Activated T-cell treated with anti-CD3 and anti-CD28 coated beads, Interleukin-2, amount 50 U/mL, for 1 hour (primary cell): ENCODE results near the gene TF.

Experiments
- DNase-seq: peaks from one replicate; pipeline ENCODE4 v3.0.0-alpha.2; 2020

Gene TF

GRCh38 chr3:133747907-133748639, 1.9 kb downstream of the TF start:
- no peak for DNase-seq

DNA sequence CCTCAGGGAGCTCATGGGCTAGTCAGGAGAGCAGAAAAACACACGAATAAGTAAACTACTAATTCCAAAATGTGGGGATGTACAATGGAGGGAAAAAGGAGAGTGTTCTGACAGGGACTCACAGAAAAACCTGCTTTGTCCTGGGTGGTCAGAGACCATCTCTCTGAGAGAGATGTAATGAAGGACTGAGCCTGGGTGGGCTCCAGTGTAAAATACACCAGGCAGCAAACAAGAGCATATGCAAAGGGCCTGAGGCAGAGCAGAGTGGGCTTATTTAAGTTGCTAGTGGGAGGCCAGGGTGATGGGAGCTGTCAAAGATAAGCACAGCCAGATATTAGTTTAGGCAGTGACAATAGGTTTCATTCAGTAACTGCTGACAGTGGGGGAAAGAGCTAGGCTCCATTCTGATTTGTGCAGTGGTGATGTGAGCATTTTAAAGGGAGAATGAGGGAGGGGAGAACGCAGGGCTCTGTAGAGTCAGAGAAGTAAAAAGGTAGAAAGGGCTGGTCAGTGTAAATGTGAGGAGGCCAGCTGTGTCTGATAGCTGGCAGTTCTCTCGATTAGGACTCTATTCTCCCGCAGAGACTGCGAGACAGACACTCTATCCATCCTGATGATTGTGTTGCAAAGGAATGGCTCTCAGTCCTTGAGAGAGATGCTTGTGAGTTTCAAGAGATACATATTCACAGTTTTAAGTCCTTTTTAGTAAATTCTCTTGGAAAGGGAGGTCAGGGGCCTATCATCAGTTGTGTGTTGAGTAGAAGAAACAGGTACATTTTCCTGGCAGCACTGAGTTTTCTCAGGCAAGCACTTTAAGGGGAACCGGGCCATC, 3.5 kb downstream of the TF start:
- no peak for DNase-seq

- DNase-seq: no peak
Measured at GRCh38 chr3:133750259-133750656, 4.1 kb downstream of the TF start.

GRCh38 chr3:133753107-133753778, 7.0 kb downstream of the TF start:
- no peak for DNase-seq

GRCh38 chr3:133753779-133754164, 7.6 kb downstream of the TF start:
- DNase-seq: no peak

DNA sequence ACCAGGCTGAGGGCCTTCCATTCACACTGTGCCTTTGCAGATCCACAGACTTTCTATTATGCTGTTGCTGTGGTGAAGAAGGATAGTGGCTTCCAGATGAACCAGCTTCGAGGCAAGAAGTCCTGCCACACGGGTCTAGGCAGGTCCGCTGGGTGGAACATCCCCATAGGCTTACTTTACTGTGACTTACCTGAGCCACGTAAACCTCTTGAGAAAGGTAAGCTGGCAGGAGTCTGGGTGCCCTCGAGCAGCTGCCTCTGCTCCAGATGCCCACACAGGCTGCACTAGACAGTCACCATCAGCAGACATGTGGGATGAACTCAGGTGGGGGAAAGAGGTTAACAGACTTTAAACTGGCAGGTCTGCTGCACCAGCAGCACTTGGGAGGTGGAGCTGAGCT, 8.3 kb downstream of the TF start:
- no peak for DNase-seq

DNA sequence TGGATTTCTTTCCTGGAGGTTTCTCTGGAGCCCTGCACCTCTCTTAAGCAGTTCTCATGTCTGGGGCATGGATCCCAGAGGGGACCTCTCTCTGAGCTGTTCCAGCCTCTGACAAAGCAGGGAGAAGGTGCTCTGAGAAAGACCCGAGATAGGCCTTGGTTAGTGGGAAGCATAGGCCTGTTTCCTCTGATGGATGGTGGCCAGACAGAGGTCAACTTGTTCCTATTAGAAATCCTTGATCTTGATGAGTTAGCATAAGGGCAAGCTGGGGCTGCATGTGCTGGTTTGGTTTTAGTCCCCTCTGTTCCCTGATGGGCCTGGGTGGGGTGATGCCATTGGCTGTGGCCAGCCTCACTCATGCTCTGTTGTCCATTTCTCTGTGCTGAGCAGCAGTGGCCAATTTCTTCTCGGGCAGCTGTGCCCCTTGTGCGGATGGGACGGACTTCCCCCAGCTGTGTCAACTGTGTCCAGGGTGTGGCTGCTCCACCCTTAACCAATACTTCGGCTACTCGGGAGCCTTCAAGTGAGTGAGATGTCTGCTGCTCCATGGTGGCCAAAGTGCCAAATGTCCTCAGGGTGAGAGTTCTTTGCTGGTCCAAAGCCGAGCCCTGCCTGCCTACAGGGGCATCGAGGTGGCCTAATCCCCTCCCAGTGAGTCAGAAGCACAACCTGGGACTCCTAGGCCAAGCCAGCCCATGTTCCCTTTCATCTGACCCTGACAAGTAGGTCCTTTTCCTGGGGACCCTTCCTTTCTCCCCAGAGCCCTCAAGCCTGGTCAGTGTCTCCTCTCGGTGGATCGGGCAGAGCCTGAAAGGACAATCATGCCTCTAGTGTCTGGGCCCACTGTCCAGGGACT, 9.0 kb downstream of the TF start:
- DNase-seq: no peak

DNA sequence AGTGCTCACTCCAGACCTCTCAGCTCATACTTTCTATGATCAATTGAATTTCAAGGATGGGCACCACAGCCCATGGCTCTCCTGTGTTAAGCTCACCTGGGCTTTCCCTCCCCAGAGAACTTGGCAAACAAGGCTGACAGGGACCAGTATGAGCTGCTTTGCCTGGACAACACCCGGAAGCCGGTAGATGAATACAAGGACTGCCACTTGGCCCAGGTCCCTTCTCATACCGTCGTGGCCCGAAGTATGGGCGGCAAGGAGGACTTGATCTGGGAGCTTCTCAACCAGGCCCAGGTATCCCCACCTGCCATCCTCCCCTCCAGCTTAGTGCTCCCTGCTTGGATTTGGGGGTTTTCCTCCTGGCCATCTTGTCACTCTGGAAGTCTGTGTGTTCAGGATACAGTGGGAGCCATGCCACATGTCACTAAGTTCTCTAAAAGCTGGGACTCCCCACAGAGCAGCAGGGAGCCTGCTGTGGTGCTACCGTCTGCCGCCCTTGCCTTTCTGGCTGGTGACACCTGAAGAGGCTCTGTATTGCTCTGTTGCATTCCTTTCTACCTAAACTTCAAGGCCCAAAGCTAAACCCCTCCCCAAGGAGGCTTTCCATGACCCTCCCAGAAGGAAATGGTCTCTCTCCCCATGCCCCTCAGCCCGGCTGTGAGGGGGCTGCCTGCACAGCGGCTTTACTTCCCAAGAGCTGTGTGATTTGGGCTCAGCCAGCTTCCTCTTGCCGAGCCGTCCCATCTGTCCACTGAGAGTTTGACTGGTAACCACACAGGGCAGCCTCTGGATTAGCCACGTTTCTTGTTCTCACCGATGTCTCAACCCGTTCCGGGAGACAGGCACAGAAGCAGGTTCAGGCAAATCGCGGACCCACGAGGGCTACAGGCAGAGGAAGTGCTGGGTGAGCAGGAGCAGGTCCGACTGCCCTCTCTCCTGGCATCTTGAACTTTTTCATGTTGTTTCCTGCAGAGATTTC, 10.8 kb downstream of the TF start:
- DNase-seq: no peak

DNA sequence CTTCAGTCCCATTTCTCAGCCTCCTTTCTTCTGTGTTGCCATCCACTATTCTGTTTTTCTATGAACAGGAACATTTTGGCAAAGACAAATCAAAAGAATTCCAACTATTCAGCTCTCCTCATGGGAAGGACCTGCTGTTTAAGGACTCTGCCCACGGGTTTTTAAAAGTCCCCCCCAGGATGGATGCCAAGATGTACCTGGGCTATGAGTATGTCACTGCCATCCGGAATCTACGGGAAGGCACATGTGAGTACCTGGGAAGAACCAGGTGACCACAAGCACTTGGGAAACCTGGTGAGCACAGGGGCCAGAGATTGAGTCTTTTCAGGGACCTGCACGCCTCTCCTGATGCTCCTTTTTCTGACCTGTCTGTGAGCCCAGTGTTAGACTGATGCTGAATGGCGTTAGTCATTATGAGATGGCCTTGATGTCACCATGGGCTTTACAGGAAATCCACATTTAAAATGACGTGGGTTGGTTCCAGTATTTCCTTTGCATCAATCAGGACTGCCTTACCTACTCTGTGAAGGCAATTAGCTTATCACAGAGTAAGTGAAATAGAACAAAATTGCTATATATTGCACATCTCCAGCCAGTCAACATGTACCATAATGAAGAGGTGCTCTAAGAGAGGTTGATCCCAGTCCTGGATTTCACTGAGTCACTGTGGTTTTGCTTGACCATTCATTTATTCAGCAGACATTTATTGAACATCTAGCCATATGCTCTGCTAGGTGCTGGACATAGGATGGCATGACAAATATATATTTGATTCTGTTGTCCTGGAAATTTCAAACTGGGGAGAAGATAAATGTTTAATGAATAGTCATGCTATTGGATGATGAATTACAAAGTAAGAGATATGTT, 11.7 kb downstream of the TF start:
- no peak for DNase-seq

GRCh38 chr3:133758568-133758928, 12.4 kb downstream of the TF start:
- no peak for DNase-seq

- no peak for DNase-seq
Measured at GRCh38 chr3:133758964-133759739, 13.0 kb downstream of the TF start.

DNA sequence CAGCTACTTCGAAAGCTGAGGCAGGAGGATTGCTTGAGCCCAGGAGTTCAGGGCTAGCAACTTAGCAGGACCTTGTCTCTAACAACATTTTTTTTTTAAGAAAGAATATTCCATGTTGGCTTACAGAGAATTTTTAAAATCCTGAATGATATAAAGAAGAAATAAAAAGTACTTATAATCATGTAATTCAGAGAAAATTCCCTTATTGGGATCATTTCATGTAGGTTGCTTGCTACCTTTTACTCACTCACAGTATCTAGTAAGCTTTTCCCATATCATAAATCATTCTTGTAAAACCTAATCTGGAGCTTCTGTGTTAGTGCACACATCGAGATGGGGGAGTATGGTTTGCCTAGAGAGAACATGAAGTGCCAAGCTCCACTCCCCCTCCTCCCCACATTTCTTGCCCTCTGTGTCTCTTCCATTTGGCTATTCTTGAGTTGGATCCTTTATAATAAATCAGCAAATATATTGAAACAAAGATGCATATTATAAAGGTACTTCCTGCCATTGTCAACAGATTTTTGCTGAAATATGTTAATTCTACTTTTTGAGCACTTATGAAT, 13.6 kb downstream of the TF start:
- no peak for DNase-seq

- DNase-seq: no peak
Measured at GRCh38 chr3:133760916-133761315, 14.7 kb downstream of the TF start.

DNA sequence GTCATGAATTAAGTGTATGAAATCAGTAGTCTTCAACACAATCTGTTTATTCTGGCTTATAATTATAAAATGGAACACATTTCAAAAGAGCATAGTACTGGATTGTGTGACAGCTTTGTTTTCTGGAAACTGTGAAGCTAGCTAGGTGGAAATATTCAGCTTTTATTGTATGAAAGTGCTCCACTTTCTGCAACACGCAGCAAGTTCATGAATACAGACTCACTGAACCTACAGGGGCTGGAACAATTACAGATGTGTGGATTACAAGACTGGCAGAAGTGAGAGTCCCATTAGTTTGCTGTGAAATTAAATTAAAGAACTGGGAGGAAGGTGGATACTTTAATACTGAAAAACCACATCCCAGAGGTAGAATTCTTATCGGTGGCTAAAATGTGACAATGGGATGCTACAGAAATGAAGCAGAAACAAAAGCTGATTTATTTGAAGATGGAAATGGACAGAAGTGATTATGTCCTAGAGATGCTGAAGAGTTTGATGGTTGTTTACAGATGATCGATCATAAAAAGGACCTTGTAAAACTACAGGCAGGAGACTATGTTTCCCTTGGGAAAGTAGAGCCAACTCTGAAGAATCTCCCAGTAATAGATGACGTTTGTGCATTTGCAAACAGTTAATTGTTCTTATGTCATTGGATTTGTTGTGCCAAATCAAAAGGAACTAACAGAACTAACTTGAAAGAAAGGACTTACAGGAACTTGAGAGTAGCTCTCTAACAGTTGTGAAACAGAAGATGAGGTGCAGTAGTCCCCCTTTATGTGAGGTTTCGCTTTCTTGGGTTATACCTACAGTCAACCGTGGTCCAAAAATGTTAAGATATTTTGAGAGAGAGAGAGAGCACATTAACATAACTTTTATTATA, 15.7 kb downstream of the TF start:
- DNase-seq: no peak

DNA sequence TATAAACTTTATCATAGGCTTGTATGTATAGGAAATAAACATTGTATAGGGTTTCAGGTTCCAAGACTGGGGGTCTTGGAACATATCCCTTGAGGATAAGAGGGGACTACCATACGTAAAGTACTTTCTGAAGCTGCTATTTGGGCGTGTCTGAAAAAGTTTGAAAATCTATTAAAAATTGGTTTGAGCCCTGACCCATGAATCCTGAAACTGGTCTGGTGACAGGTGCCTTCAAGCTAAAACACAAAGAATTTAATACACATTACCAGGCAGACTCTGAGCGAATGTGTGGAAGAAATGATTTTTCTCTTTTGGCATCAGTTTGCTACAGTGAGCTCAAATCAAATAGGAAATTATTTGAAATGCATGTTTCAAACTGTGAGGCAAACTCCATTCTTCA, 16.3 kb downstream of the TF start:
- no peak for DNase-seq

GRCh38 chr3:133763797-133764683, 17.8 kb downstream of the TF start:
- DNase-seq: no peak

GRCh38 chr3:133765256-133765655, 19.1 kb downstream of the TF start:
- DNase-seq: no peak
